GM10248 (cell line): ENCODE measurements around the gene SCLY.

Experiments
- CTCF ChIA-PET: fragments of 300-600 bp; sonication (Branson Sonifier 250); formaldehyde crosslinking; extraction: SDS; loops from one replicate; lab custom pipeline; 2021; ENCODE audit warnings: antibody characterized with exemption; lab: Yijun Ruan, JAX
- POLR2A ChIA-PET: fragments of 350-650 bp; sonication (Branson Sonifier 250); formaldehyde crosslinking; extraction: SDS; loops from one replicate; lab custom pipeline; 2020; ENCODE audit warnings: antibody characterized with exemption; lab: Yijun Ruan, JAX
- DNase-seq: peaks from one replicate; pipeline ENCODE4 v3.0.0; 2012; ENCODE audit errors: extremely low spot score
- TF ChIP-seq, protein P1 (sequence below): IDR thresholded peaks from 2 replicates; pipeline ENCODE4 v1.5.1; 2012; ENCODE audit warnings: mild to moderate bottlenecking, low read depth; ENCODE audit errors: extremely low read depth, missing control alignments, control extremely low read depth

The SCLY gene

GRCh38 chr2:238101891-238102841, 41.4 kb downstream of the SCLY start:
- no peak for DNase-seq
- ChIA-PET CTCF (no interaction called here), POLR2A (no interaction called here)
- TF ChIP-seq, protein P1, sequence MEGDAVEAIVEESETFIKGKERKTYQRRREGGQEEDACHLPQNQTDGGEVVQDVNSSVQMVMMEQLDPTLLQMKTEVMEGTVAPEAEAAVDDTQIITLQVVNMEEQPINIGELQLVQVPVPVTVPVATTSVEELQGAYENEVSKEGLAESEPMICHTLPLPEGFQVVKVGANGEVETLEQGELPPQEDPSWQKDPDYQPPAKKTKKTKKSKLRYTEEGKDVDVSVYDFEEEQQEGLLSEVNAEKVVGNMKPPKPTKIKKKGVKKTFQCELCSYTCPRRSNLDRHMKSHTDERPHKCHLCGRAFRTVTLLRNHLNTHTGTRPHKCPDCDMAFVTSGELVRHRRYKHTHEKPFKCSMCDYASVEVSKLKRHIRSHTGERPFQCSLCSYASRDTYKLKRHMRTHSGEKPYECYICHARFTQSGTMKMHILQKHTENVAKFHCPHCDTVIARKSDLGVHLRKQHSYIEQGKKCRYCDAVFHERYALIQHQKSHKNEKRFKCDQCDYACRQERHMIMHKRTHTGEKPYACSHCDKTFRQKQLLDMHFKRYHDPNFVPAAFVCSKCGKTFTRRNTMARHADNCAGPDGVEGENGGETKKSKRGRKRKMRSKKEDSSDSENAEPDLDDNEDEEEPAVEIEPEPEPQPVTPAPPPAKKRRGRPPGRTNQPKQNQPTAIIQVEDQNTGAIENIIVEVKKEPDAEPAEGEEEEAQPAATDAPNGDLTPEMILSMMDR: no peak

DNA sequence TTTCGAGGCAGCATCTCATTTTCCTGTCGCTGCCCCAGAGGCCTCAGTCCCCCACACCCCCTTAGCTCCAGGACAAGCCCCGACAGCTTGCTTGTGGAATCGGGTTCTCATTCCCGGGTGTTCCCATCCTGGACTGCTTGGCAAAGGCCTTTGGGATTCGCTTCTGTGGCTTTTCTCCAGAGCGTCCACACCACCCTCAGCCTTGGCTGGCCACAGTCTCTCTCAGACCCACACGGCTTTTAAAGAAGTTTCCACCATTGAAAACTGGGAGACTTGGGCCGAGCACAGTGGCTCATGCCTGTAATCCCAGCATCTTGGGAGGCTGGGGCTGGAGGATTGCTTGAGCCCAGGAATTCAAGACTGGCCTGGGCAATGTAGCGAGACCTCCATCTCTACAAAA, 42.1 kb downstream of the SCLY start:
- DNase-seq: no peak
- TF ChIP-seq, protein P1: no peak
- ChIA-PET POLR2A (no interaction called here), CTCF (no interaction called here)

- POLR2A ChIA-PET: no interaction called here
- TF ChIP-seq, protein P1: no peak
- CTCF ChIA-PET: no interaction called here
- DNase-seq: no peak
Observed at GRCh38 chr2:238103465-238104225, 42.8 kb downstream of the SCLY start.

DNA sequence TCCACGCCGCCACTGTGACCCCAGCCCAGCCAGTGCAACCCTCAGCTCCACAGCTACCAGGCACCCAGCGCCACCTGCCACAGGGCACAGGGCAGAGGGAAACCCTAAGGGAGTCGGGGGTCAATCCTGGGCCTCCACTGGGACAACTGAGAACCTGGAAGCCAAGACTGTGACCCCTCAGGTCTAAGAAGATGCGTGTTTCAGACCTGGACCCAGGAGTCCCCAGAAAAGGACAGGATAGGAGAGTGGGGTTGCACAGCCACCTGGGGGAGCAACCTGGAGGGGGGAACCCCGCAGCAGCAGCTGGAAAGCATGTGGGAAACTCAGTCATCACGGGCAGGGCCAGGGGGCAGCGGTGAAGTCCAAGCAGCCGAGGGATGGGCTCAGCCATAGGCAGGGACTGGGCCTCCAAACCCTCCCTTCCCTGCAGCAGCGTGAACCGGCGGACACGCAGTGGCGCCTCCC, 43.5 kb downstream of the SCLY start:
- ChIA-PET CTCF (interaction anchor here (1.5 kb wide), 1 partner anchor 35 kb away, joined by 4 read pairs; no protein-coding TSS in a partner anchor), POLR2A (no interaction called here)
- TF ChIP-seq, protein P1: no peak
- no peak for DNase-seq

GRCh38 chr2:238104691-238105371, 44.0 kb downstream of the SCLY start:
- DNase-seq: no peak
- TF ChIP-seq, protein P1: no peak
- ChIA-PET POLR2A (no interaction called here), CTCF (interaction anchor here (1.5 kb wide), 1 partner anchor 35 kb away, joined by 4 read pairs; no protein-coding TSS in a partner anchor)
